Measurements from ENCODE around the gene HIF3A.

The HIF3A gene

DNA sequence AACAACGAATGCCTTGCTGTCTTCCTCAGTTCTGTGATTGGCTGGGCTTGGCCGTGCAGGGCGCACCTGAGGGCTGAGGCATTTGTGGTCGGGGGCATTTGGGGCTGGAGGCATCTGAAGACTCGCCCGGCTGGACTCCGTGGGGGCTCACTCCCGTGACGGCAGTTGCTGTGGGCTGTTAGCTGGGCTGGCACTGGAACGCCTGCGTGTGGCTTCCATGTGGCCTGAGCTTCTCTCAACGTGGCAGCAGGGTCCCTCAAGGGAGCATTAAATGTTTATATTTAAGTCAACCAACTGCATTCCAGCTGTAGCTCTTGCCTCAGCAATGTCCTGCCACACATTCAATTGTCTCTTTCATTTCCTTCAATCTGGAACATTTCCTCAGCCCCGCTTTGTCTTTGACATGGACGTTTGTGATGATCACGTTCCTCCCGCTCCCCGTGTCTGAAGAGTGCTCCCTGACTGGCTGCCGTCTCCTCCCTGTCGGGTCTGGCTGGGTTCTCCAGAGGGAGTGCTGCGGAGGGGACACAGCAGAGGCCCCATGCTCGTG lies 95.5 kb downstream of the HIF3A start:
- DNase-seq (ENCODE audit: low spot score) (peak; percentile 60), ATAC-seq (ENCODE audit: low read depth) (no peak)
- TF ChIP-seq, protein P1, sequence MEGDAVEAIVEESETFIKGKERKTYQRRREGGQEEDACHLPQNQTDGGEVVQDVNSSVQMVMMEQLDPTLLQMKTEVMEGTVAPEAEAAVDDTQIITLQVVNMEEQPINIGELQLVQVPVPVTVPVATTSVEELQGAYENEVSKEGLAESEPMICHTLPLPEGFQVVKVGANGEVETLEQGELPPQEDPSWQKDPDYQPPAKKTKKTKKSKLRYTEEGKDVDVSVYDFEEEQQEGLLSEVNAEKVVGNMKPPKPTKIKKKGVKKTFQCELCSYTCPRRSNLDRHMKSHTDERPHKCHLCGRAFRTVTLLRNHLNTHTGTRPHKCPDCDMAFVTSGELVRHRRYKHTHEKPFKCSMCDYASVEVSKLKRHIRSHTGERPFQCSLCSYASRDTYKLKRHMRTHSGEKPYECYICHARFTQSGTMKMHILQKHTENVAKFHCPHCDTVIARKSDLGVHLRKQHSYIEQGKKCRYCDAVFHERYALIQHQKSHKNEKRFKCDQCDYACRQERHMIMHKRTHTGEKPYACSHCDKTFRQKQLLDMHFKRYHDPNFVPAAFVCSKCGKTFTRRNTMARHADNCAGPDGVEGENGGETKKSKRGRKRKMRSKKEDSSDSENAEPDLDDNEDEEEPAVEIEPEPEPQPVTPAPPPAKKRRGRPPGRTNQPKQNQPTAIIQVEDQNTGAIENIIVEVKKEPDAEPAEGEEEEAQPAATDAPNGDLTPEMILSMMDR (IDR thresholded peaks at IDR 0.05; ENCODE audit: poor library complexity, severe bottlenecking) = no peak
- Histone ChIP-seq H3K36me3 (ENCODE audit: low read depth) (peaks cover 47% of the 10 kb centered on the region), H3K27ac (ENCODE audit: poor library complexity, severe bottlenecking) (peak overlapping the region; percentile 5), H3K4me3 (ENCODE audit: severe bottlenecking) (no peak overlapping the region), H3K9me3 (ENCODE audit: severe bottlenecking) (no peaks in the 10 kb centered on the region), H3K4me1 (ENCODE audit: insufficient read depth, poor library complexity, severe bottlenecking) (no peaks in the 10 kb centered on the region), H3K27me3 (ENCODE audit: insufficient read depth, poor library complexity, severe bottlenecking) (no peaks in the 10 kb centered on the region)

DNA sequence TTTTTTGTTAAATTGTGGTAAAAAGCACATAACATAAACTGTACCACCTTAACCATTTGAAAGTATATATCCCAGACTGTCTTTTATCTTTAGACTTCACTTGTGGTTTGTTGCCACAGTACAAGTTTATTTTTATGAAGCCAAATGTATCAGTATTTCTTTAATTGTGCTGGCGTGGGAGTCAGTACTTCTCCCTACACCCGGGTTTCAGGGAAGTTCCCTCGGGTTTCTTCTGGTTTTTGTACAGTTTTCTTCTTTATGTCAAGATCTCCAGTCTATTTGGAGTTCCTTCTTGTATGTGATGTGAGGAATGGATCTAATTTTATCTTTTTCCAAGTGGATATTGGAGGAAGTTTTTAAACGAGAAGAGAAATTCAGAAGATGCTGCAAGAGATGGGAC lies 96.0 kb downstream of the HIF3A start:
- H3K36me3 ChIP-seq (ENCODE audit: low read depth) = peaks cover 42% of the 10 kb centered on the region
- TF ChIP-seq, protein P1 (IDR thresholded peaks at IDR 0.05; ENCODE audit: poor library complexity, severe bottlenecking) = no peak
- no peaks in the 10 kb centered on the region for H3K27me3 ChIP-seq (ENCODE audit: insufficient read depth, poor library complexity, severe bottlenecking)
- H3K9me3 ChIP-seq (ENCODE audit: severe bottlenecking) = no peaks in the 10 kb centered on the region
- H3K27ac ChIP-seq (ENCODE audit: poor library complexity, severe bottlenecking) = peak overlapping the region; percentile 5
- DNase-seq (ENCODE audit: low spot score) (no peak), ATAC-seq (ENCODE audit: low read depth) (no peak)
- H3K4me1 ChIP-seq (ENCODE audit: insufficient read depth, poor library complexity, severe bottlenecking) = no peaks in the 10 kb centered on the region
- H3K4me3 ChIP-seq (ENCODE audit: severe bottlenecking) = no peak overlapping the region
